Measurements from ENCODE around the gene REPIN1. TPM values are rescaled to one million over a fixed set of nuclear protein-coding genes. Genes with fewer than 3 reads are reported as not detected.
A peak's percentile ranks its signal among the peaks of the same experiment; 100 is the strongest.

Gene REPIN1
- total and polyA plus RNA-seq, 9 of the 15 experiments (the other 6 are each of a cell fraction or from before 2014, with no cell fraction given) = 8.1 to 283 (median 94.3) TPM

DNA sequence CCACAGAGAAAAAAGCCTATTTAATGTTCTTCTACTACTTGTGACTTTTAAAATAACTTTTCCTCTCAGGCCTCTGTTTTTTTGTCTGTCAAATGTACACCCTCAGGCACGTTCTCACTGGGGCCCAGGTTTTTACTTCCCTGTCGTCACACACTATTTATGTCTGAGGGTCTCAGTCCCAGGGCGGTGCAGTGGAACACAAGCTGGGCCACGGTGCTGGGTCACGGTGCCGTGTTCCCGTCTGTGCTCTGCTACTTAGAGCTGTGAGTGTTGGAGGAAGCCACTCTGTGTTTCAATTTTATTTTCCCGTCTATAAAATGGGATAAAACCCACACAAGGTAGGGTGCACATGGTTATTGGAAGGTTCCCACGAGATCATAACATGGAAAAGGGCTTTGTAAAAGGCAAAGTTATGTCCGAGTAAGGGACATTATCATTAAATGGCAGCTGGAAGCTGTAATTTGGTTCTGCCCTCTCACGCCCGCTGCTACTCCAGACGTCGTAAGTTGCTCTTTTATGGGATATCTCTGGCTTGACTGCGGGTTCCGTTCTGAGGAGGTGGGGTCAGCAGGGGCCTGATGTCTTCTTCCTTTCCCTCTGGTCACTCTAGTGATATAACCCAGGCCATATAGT, 35.7 kb downstream of the REPIN1 start (continued):
- TF ChIP-seq CTCFL (IDR thresholded peaks at IDR 0.05; ENCODE audit: borderline replicate concordance, insufficient read depth, low read depth, low read length, poor library complexity, severe bottlenecking) = no peak
- no peak for TF ChIP-seq ZNF639 (CRISPR knock-in tag; conservative IDR thresholded peaks at IDR 0.05 in 1 of 2, IDR thresholded peaks at IDR 0.05 in 1 of 2)
- peak; percentile 76 for TF ChIP-seq ZKSCAN3 (CRISPR knock-in tag; IDR thresholded peaks at IDR 0.05)
- no peak for TF ChIP-seq THRA (IDR thresholded peaks at IDR 0.05)
- no peak for TF ChIP-seq SRSF3 (IDR thresholded peaks at IDR 0.05; ENCODE audit: insufficient read depth, low read length)
- no peak for TF ChIP-seq ESRRA (IDR thresholded peaks at IDR 0.05; ENCODE audit: borderline replicate concordance, low read depth)
- no peak for TF ChIP-seq CBX2 (IDR thresholded peaks at IDR 0.05; ENCODE audit: insufficient read depth, low read length, poor library complexity, severe bottlenecking)
- TF ChIP-seq C11orf30 (IDR thresholded peaks at IDR 0.05; ENCODE audit: low read depth) = no peak
- peak; percentile 34; the same call in 1 of the 2 replicates for TF ChIP-seq ZNF644 (tag; IDR thresholded peaks at IDR 0.05; ENCODE audit: low read depth)
- TF ChIP-seq CEBPZ (IDR thresholded peaks at IDR 0.05; ENCODE audit: borderline replicate concordance, low read depth, low read length) = no peak
- no peak for TF ChIP-seq SIN3B (IDR thresholded peaks at IDR 0.05; ENCODE audit: low read depth)
- no peak for TF ChIP-seq XRCC3 (IDR thresholded peaks at IDR 0.05)
- TF ChIP-seq EZH2 (IDR thresholded peaks at IDR 0.05; ENCODE audit: borderline replicate concordance, low read depth, low read length) = no peak
- TF ChIP-seq DACH1 (IDR thresholded peaks at IDR 0.05; ENCODE audit: partially characterized antibody) = no peak
- TF ChIP-seq U2AF1 (optimal IDR thresholded peaks at IDR 0.05; ENCODE audit: low read depth, low read length) = no peak
- peak; percentile 59; the same call in 1 of the 2 replicates for TF ChIP-seq HDAC2 (IDR thresholded peaks at IDR 0.05)
- TF ChIP-seq RFX1 (IDR thresholded peaks at IDR 0.05) = no peak
- no peak for TF ChIP-seq MYC (IDR thresholded peaks at IDR 0.05; ENCODE audit: low read depth, low read length)
- no peak for TF ChIP-seq MYC (CRISPR knock-in tag; IDR thresholded peaks at IDR 0.05; ENCODE audit: borderline replicate concordance, low read depth)
- no peak for TF ChIP-seq MEF2A (IDR thresholded peaks at IDR 0.05; ENCODE audit: control insufficient read depth, low read depth, low read length)

All from K562 (cell line).